Measurements from ENCODE around the gene JRKL. TPM values are rescaled to one million over a fixed set of nuclear protein-coding genes. Genes with fewer than 3 reads are reported as not detected.
A peak's percentile ranks its signal among the peaks of the same experiment; 100 is the strongest.
"Not testable (repeated sequence)": the region's sequence is repeated elsewhere in the genome, so short reads cannot be mapped to it uniquely, and the experiment has no call there.

Gene JRKL
- polyA plus RNA-seq, 4 donors = 21.4 to 29.3 (median 26.8) TPM

- DNase-seq (ENCODE audit: low read depth in 4 of 4, low spot score in 3 of 4) = peak in 2 of 4 donors; percentile 10 to 13
Measured at GRCh38 chr11:96393753-96394348, 4.0 kb downstream of the JRKL start.

GRCh38 chr11:96394773-96395172 is 5.0 kb downstream of the JRKL start:
- DNase-seq (ENCODE audit: low read depth in 4 of 4, low spot score in 3 of 4) = no peak

GRCh38 chr11:96396637-96397036 is 6.8 kb downstream of the JRKL start:
- no peak for DNase-seq (ENCODE audit: low read depth in 4 of 4, low spot score in 3 of 4)

GRCh38 chr11:96397863-96398262 is 8.1 kb downstream of the JRKL start:
- no peak for DNase-seq (ENCODE audit: low read depth in 4 of 4, low spot score in 3 of 4)

GRCh38 chr11:96400697-96401096 is 10.9 kb downstream of the JRKL start:
- DNase-seq (ENCODE audit: low read depth in 4 of 4, low spot score in 3 of 4) = no peak

- not testable (repeated sequence) for DNase-seq (ENCODE audit: low read depth in 4 of 4, low spot score in 3 of 4)
Measured at GRCh38 chr11:96411412-96411811, 21.6 kb downstream of the JRKL start.

- no peak for DNase-seq (ENCODE audit: low read depth in 4 of 4, low spot score in 3 of 4)
Measured at GRCh38 chr11:96412761-96413381, 23.1 kb downstream of the JRKL start.

GRCh38 chr11:96413408-96413807 is 23.6 kb downstream of the JRKL start:
- DNase-seq (ENCODE audit: low read depth in 4 of 4, low spot score in 3 of 4) = no peak

- DNase-seq (ENCODE audit: low read depth in 4 of 4, low spot score in 3 of 4) = no peak
Measured at GRCh38 chr11:96424693-96425092, 34.9 kb downstream of the JRKL start.

- no peak for DNase-seq (ENCODE audit: low read depth in 4 of 4, low spot score in 3 of 4)
Measured at GRCh38 chr11:96430668-96431067, 40.9 kb downstream of the JRKL start.

- not testable (repeated sequence) for DNase-seq (ENCODE audit: low read depth in 4 of 4, low spot score in 3 of 4)
Measured at GRCh38 chr11:96432654-96433053, 42.8 kb downstream of the JRKL start.

Other genes with a start within 250 kb of the JRKL start
- gene MAML2, start 46.8 kb upstream of the JRKL start, polyA plus RNA-seq (ENCODE audit: insufficient read length in 4 of 4) = 10 to 100 TPM; 28.0 to 34.9 (median 33.1) TPM
- 10 to 100 TPM; 39.2 to 59.2 (median 53.3) TPM for gene CCDC82, start 101 bp upstream of the JRKL start, polyA plus RNA-seq (ENCODE audit: insufficient read length in 4 of 4)